ENCODE results near the gene ABCG8. TPM values are rescaled to one million over a fixed set of nuclear protein-coding genes. Genes with fewer than 3 reads are reported as not detected.

The ABCG8 gene
- total RNA-seq, 1 donor from 2014 or later = not detected

DNA sequence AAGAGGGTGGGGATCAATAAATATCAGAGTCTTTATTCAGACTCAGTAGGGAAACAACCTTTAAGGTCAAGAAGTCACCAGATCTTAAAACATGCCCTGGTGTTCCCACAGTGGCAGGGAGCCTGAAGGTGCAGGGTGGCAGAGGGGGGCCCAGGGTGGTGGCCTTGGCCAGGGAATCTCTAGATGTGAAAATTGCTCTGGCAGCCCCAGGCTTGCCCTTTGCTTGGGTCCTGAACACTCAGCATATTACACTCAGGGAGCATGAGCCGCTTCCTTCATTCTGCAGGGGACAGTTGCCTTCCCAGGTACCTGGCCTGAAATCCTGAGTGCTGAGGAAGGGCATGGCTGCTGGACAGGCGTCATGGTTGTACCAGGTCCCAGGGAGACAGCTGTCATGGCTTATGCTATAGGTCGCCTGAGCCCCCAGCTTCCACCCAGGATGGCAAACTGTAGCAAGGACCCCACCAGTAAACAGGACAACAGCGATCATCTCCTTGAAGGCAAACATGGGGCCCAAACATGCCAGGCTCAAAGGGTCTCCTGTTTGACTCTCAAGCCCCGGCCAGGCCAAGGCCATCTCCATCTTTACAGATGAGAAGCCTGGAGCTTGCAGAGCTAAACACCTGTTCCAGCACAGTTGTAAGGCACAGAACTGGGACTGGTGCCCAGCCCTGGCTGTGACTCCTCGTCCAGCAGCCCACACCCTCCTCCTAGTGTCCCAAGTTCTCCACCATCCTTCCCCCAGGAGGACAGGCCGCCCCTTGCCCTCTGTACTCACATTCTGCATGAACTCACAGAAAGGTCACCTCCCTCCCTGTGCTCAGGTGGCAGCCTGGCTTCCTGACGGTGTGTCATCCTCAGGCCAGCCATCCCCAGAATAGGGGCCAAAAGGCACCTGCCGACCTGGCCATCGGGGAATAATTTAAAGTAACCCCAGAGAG is 14.6 kb downstream of the ABCG8 start:
- H3K27ac ChIP-seq = no peak overlapping the region
- H3K4me3 ChIP-seq = no peak overlapping the region
- TF ChIP-seq, protein P1, sequence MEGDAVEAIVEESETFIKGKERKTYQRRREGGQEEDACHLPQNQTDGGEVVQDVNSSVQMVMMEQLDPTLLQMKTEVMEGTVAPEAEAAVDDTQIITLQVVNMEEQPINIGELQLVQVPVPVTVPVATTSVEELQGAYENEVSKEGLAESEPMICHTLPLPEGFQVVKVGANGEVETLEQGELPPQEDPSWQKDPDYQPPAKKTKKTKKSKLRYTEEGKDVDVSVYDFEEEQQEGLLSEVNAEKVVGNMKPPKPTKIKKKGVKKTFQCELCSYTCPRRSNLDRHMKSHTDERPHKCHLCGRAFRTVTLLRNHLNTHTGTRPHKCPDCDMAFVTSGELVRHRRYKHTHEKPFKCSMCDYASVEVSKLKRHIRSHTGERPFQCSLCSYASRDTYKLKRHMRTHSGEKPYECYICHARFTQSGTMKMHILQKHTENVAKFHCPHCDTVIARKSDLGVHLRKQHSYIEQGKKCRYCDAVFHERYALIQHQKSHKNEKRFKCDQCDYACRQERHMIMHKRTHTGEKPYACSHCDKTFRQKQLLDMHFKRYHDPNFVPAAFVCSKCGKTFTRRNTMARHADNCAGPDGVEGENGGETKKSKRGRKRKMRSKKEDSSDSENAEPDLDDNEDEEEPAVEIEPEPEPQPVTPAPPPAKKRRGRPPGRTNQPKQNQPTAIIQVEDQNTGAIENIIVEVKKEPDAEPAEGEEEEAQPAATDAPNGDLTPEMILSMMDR (IDR thresholded peaks at IDR 0.05) = no peak
- intact Hi-C loops (cut with DNase I) = no loop called here
- H3K36me3 ChIP-seq = no peaks in the 10 kb centered on the region
- DNase-seq (ENCODE audit: low spot score in 2 of 2) = no peak
- peaks cover 0 to 3% of the 10 kb centered on the region in 2 donors for H3K4me1 ChIP-seq
- H3K27me3 ChIP-seq = no peaks in the 10 kb centered on the region
- H3K9me3 ChIP-seq = no peaks in the 10 kb centered on the region

GRCh38 chr2:43854671-43855070 is 15.9 kb downstream of the ABCG8 start:
- Histone ChIP-seq H3K9me3 (no peaks in the 10 kb centered on the region), H3K36me3 (no peaks in the 10 kb centered on the region), H3K27me3 (no peaks in the 10 kb centered on the region), H3K4me1 (peaks cover 0 to 3% of the 10 kb centered on the region in 2 donors), H3K27ac (no peak overlapping the region), H3K4me3 (no peak overlapping the region)
- DNase-seq (ENCODE audit: low spot score in 2 of 2) = peak in 1 of 2 donors; percentile 28
- TF ChIP-seq, protein P1 (IDR thresholded peaks at IDR 0.05) = no peak
- intact Hi-C loops (cut with DNase I) = no loop called here

DNA sequence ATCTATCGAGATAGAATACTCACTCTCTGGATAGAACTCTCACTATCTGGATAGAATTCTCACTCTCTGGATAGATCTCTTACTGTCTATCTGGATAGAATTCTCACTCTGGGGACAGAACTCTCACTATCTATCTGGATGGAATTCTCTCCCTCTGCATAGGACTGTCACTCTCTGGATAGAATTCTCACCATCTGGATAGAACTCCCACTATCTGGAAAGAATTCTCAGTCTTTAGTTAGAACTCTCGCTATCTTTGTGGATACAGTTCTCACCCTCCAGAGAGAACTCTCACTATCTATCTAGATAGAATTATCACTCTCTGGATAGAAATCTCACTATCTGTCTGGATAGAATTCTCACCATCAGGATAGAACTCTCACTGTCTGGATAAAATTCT is 16.5 kb downstream of the ABCG8 start:
- H3K36me3 ChIP-seq = no peaks in the 10 kb centered on the region
- intact Hi-C loops (cut with DNase I) = no loop called here
- no peak overlapping the region for H3K4me3 ChIP-seq
- H3K27ac ChIP-seq = no peak overlapping the region
- H3K4me1 ChIP-seq = peaks cover 0 to 3% of the 10 kb centered on the region in 2 donors
- H3K27me3 ChIP-seq = no peaks in the 10 kb centered on the region
- DNase-seq (ENCODE audit: low spot score in 2 of 2) = no peak
- TF ChIP-seq, protein P1 (IDR thresholded peaks at IDR 0.05) = no peak
- H3K9me3 ChIP-seq = no peaks in the 10 kb centered on the region

- Histone ChIP-seq H3K27ac (no peak overlapping the region), H3K36me3 (no peaks in the 10 kb centered on the region), H3K4me3 (no peak overlapping the region), H3K4me1 (no peaks in the 10 kb centered on the region), H3K27me3 (no peaks in the 10 kb centered on the region), H3K9me3 (no peaks in the 10 kb centered on the region)
- intact Hi-C loops (cut with DNase I) = no loop called here
- DNase-seq (ENCODE audit: low spot score in 2 of 2) = no peak
- TF ChIP-seq, protein P1 (IDR thresholded peaks at IDR 0.05) = no peak
Observed at GRCh38 chr2:43872151-43872550, 33.4 kb downstream of the ABCG8 start.

DNA sequence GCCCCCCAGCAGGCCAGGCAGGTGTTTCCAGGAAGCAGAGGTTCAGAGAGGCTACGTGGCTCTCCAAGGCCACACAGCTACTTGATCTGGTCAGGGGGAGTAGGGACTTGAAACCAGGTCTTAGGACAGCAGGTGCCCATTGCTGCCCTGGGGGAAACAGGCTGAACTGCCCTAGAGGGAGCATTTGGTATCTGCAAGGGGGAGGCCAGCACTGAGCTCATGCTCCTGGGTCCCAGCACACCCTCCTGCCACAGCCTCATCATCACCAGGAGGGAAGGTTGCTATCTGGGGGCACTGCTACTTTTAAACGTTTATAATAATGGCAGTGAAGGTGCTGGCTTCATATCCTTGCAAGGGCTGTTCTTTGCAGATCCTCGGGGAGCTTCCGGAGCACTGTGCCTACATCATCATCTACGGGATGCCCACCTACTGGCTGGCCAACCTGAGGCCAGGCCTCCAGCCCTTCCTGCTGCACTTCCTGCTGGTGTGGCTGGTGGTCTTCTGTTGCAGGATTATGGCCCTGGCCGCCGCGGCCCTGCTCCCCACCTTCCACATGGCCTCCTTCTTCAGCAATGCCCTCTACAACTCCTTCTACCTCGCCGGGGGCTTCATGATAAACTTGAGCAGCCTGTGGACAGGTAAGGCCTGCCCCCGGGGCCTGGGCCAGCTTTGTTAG is 36.1 kb downstream of the ABCG8 start:
- Histone ChIP-seq H3K27me3 (no peaks in the 10 kb centered on the region), H3K4me1 (no peaks in the 10 kb centered on the region), H3K9me3 (no peaks in the 10 kb centered on the region), H3K36me3 (no peaks in the 10 kb centered on the region), H3K27ac (no peak overlapping the region), H3K4me3 (no peak overlapping the region)
- TF ChIP-seq, protein P1 (IDR thresholded peaks at IDR 0.05) = no peak
- intact Hi-C loops (cut with DNase I) = loop anchor here (5.0 kb wide), 1 partner anchor 263 kb away; no protein-coding TSS in a partner anchor
- no peak for DNase-seq (ENCODE audit: low spot score in 2 of 2)
